ENCODE measurements around the gene COPB1. TPM values are rescaled to one million over a fixed set of nuclear protein-coding genes. Genes with fewer than 3 reads are reported as not detected.

COPB1 gene
- total and polyA plus RNA-seq, 2 of the 8 experiments (the other 6 are each of a cell fraction or from before 2014, with no cell fraction given): 28.7 to 72.1 TPM

DNA sequence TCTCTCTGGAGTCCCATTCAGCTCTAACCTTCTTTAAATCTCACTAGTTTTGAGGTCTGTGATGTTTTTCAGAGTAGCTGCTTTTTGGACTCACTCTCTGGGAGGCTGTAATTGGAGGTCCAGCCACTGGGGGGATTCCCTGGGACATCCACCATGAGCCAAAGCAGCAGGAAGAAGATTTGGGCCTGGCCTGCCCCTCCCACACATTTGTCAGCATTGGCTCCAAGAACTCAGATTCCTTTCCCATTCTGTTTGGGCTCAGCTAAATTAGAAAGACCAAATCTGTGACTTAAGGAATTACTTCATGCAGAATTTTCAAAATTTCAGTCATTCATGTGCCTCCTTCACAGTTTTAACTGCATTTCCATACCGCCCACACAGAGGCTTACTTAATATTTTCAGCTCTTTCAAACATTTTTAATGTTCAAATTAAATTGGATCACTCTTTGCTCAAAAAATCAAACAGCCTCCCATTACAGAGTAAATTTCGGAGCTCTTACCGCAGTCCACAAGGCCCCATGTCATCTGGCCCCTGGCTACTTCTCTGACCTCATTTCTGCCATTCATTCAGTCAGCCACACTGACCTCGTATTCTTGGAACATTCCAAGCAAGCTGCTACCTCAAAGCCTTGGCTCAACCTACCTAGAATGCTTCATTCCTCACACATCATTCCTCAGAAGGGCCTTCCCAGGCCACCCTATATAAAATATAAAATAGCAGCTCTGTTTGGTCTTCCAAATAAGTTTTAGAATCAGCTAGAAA is 86.1 kb downstream of the COPB1 start (continued):
- TF ChIP-seq, protein P1, sequence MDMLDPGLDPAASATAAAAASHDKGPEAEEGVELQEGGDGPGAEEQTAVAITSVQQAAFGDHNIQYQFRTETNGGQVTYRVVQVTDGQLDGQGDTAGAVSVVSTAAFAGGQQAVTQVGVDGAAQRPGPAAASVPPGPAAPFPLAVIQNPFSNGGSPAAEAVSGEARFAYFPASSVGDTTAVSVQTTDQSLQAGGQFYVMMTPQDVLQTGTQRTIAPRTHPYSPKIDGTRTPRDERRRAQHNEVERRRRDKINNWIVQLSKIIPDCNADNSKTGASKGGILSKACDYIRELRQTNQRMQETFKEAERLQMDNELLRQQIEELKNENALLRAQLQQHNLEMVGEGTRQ (IDR thresholded peaks at IDR 0.05; ENCODE audit: low read length): no peak
- TF ChIP-seq EZH2 (IDR thresholded peaks at IDR 0.05; ENCODE audit: low read depth, low read length, severe bottlenecking): no peak
- TF ChIP-seq RNF2 (IDR thresholded peaks at IDR 0.05; ENCODE audit: borderline replicate concordance, low read depth, low read length, missing control alignments, poor library complexity, severe bottlenecking): no peak

All from H1 (cell line).